ENCODE data around the gene SDHC.

Gene SDHC

DNA sequence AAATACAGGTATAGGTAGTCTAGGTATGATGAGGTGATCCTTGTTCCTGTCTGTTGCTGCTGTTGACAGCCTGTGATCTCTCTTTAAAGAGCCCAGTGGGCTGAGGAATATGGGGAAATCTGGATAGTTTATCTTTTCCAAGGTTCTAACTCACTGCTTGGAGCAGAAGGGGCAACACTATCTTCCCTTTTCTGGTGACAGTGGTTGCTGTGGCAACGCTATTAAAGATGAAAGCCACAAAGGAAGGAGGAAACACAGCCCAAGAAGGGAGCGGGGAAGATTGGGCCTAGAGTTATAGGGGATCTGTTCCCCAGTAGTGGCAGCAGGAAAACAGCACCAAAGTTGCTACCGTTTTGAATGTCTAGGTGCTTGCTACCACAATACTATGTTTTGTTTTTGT, 46.9 kb upstream of the SDHC start:
- no peak overlapping the region for H3K27ac ChIP-seq (ENCODE audit: low read length, poor library complexity, severe bottlenecking)
- no peak overlapping the region for H4K91ac ChIP-seq (ENCODE audit: low read length)
- H3K23ac ChIP-seq (ENCODE audit: low read length in 2 of 2) = no peak overlapping the region
- H3K9ac ChIP-seq (ENCODE audit: low read length) = no peak overlapping the region
- no peak overlapping the region for H2AFZ ChIP-seq (ENCODE audit: low read depth, low read length)
- peaks cover 5% of the 10 kb centered on the region for H3K4me1 ChIP-seq (ENCODE audit: control insufficient read depth, insufficient read depth, low read depth, low read length)
- H3K4me2 ChIP-seq (ENCODE audit: low read length, poor library complexity, severe bottlenecking) = no peak overlapping the region
- H3K4ac ChIP-seq (ENCODE audit: low read depth in 1 of 2, low read length in 2 of 2) = no peak overlapping the region
- no peak overlapping the region for H3K4me3 ChIP-seq (ENCODE audit: insufficient read depth in 1 of 2, low read depth in 1 of 2, low read length in 2 of 2)
- 94% methylated on average over 3 of the region's 3 CpGs for WGBS
- no peak overlapping the region for H2AK5ac ChIP-seq (ENCODE audit: low read length, severe bottlenecking)
- H2BK120ac ChIP-seq (ENCODE audit: low read depth, low read length) = no peak overlapping the region
- H3K27me3 ChIP-seq (ENCODE audit: control insufficient read depth in 1 of 2, insufficient read depth in 1 of 2, low read length in 2 of 2) = peaks cover 3 to 30% of the 10 kb centered on the region in 2 experiments
- no peak overlapping the region for H2BK5ac ChIP-seq (ENCODE audit: low read depth, low read length, poor library complexity, severe bottlenecking)
- H4K8ac ChIP-seq (ENCODE audit: low read length) = no peak overlapping the region
- no peak for DNase-seq
- no peak overlapping the region for H2BK15ac ChIP-seq (ENCODE audit: low read depth, poor library complexity, severe bottlenecking)
- no peak overlapping the region for H2BK12ac ChIP-seq (ENCODE audit: low read length in 2 of 2)
- no peaks in the 10 kb centered on the region for H3K36me3 ChIP-seq (ENCODE audit: control insufficient read depth in 1 of 2, insufficient read depth in 2 of 2, low read depth in 1 of 2, low read length in 2 of 2)
- H3K14ac ChIP-seq (ENCODE audit: low read length in 2 of 2) = no peak overlapping the region
- H3K9me3 ChIP-seq (ENCODE audit: control insufficient read depth, low read length) = no peaks in the 10 kb centered on the region
- no peaks in the 10 kb centered on the region for H3K79me1 ChIP-seq (replicated peaks; ENCODE audit: low read length, poor library complexity, severe bottlenecking)
- no peak overlapping the region for H3K18ac ChIP-seq (ENCODE audit: low read depth in 1 of 2, low read length in 2 of 2)

DNA sequence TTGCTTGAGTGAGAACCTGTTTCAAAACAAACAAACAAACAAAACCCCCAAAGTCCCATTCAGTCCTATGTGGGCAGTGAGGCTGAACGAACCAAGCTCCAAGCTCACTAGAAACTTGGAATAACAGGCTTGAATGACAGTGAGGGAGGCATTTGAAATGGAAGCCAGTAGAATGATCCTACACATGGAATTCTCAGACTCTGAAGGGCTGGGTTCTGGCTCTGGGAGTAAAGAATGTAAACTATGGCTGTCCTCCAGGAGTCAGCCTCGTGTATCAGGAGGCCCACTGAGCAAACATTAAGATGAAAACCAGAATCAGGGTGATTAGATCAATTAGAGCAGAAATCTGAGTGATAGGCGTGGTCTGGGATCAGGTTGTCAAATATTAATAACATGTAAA, 40.8 kb upstream of the SDHC start:
- WGBS = 55% methylated on average over 2 of the region's 3 CpGs
- Histone ChIP-seq H2BK12ac (ENCODE audit: low read length in 2 of 2) (no peak overlapping the region), H3K4ac (ENCODE audit: low read depth in 1 of 2, low read length in 2 of 2) (no peak overlapping the region), H3K18ac (ENCODE audit: low read depth in 1 of 2, low read length in 2 of 2) (no peak overlapping the region), H3K79me1 (replicated peaks; ENCODE audit: low read length, poor library complexity, severe bottlenecking) (no peaks in the 10 kb centered on the region), H3K27ac (ENCODE audit: low read length, poor library complexity, severe bottlenecking) (no peak overlapping the region), H3K4me1 (ENCODE audit: control insufficient read depth, insufficient read depth, low read depth, low read length) (no peaks in the 10 kb centered on the region), H4K8ac (ENCODE audit: low read length) (no peak overlapping the region), H2AK5ac (ENCODE audit: low read length, severe bottlenecking) (no peak overlapping the region), H3K36me3 (ENCODE audit: control insufficient read depth in 1 of 2, insufficient read depth in 2 of 2, low read depth in 1 of 2, low read length in 2 of 2) (no peaks in the 10 kb centered on the region), H2BK5ac (ENCODE audit: low read depth, low read length, poor library complexity, severe bottlenecking) (no peak overlapping the region), H3K4me3 (ENCODE audit: insufficient read depth in 1 of 2, low read depth in 1 of 2, low read length in 2 of 2) (no peak overlapping the region), H2AFZ (ENCODE audit: low read depth, low read length) (no peak overlapping the region), H3K9ac (ENCODE audit: low read length) (no peak overlapping the region), H4K91ac (ENCODE audit: low read length) (no peak overlapping the region), H3K14ac (ENCODE audit: low read length in 2 of 2) (no peak overlapping the region), H2BK120ac (ENCODE audit: low read depth, low read length) (no peak overlapping the region), H3K23ac (ENCODE audit: low read length in 2 of 2) (no peak overlapping the region), H3K9me3 (ENCODE audit: control insufficient read depth, low read length) (no peaks in the 10 kb centered on the region), H3K4me2 (ENCODE audit: low read length, poor library complexity, severe bottlenecking) (no peak overlapping the region), H3K27me3 (ENCODE audit: control insufficient read depth in 1 of 2, insufficient read depth in 1 of 2, low read length in 2 of 2) (peaks cover 17 to 43% of the 10 kb centered on the region in 2 experiments), H2BK15ac (ENCODE audit: low read depth, poor library complexity, severe bottlenecking) (no peak overlapping the region)
- no peak for DNase-seq

DNA sequence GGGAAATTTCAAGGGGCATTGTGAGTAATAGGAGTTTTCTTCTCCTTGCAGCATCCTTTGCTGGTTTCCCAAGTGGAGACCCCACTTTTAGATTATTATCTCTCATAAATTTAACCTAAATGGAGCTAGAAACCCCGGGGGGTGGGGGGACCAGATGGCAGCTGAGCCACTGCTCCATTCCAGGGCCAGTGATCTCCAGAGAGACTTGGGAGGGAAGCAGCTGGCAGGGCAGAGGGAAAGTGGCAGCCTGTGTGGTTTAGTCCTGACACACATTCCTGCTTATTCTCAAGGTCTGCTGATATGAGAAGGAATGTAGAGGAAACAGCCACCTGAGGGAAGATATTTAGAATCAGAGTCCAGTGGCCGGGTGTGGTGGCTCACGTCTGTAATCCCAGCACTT, 39.3 kb upstream of the SDHC start:
- no peak overlapping the region for H3K9ac ChIP-seq (ENCODE audit: low read length)
- H2BK5ac ChIP-seq (ENCODE audit: low read depth, low read length, poor library complexity, severe bottlenecking) = no peak overlapping the region
- H2AFZ ChIP-seq (ENCODE audit: low read depth, low read length) = no peak overlapping the region
- H3K4me3 ChIP-seq (ENCODE audit: insufficient read depth in 1 of 2, low read depth in 1 of 2, low read length in 2 of 2) = no peak overlapping the region
- no peak for DNase-seq
- H2BK12ac ChIP-seq (ENCODE audit: low read length in 2 of 2) = no peak overlapping the region
- H2AK5ac ChIP-seq (ENCODE audit: low read length, severe bottlenecking) = no peak overlapping the region
- H4K91ac ChIP-seq (ENCODE audit: low read length) = no peak overlapping the region
- no peaks in the 10 kb centered on the region for H3K36me3 ChIP-seq (ENCODE audit: control insufficient read depth in 1 of 2, insufficient read depth in 2 of 2, low read depth in 1 of 2, low read length in 2 of 2)
- H3K4me1 ChIP-seq (ENCODE audit: control insufficient read depth, insufficient read depth, low read depth, low read length) = no peaks in the 10 kb centered on the region
- no peak overlapping the region for H2BK120ac ChIP-seq (ENCODE audit: low read depth, low read length)
- no peak overlapping the region for H3K18ac ChIP-seq (ENCODE audit: low read depth in 1 of 2, low read length in 2 of 2)
- H3K14ac ChIP-seq (ENCODE audit: low read length in 2 of 2) = no peak overlapping the region
- H3K27ac ChIP-seq (ENCODE audit: low read length, poor library complexity, severe bottlenecking) = no peak overlapping the region
- peaks cover 22 to 43% of the 10 kb centered on the region in 2 experiments for H3K27me3 ChIP-seq (ENCODE audit: control insufficient read depth in 1 of 2, insufficient read depth in 1 of 2, low read length in 2 of 2)
- WGBS = 95% methylated on average over 1 of the region's 3 CpGs
- H4K8ac ChIP-seq (ENCODE audit: low read length) = no peak overlapping the region
- H3K9me3 ChIP-seq (ENCODE audit: control insufficient read depth, low read length) = no peaks in the 10 kb centered on the region
- no peak overlapping the region for H3K4me2 ChIP-seq (ENCODE audit: low read length, poor library complexity, severe bottlenecking)
- H3K23ac ChIP-seq (ENCODE audit: low read length in 2 of 2) = no peak overlapping the region
- H3K79me1 ChIP-seq (replicated peaks; ENCODE audit: low read length, poor library complexity, severe bottlenecking) = no peaks in the 10 kb centered on the region
- H2BK15ac ChIP-seq (ENCODE audit: low read depth, poor library complexity, severe bottlenecking) = no peak overlapping the region
- H3K4ac ChIP-seq (ENCODE audit: low read depth in 1 of 2, low read length in 2 of 2) = no peak overlapping the region

DNA sequence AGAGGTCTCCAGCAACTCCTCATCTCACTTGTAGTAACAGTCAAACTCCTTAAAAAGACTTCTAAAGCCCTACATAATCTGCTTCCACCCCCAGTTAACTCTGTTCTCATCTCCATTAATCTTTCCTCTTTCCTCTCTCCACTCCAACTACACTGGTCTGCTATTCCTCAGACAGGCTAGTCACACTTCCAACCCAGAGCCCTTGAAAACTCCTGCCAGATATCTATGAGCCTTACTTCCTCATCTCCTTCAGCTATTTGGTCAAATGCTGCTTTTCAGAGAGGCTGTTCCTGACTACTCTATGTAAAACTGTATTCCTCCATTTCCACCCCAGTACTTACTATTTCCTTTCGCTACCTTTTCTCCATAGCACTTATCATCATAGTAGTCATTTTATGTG, 31.2 kb upstream of the SDHC start:
- H3K36me3 ChIP-seq (ENCODE audit: control insufficient read depth in 1 of 2, insufficient read depth in 2 of 2, low read depth in 1 of 2, low read length in 2 of 2) = no peaks in the 10 kb centered on the region
- H2AFZ ChIP-seq (ENCODE audit: low read depth, low read length) = no peak overlapping the region
- H3K27ac ChIP-seq (ENCODE audit: low read length, poor library complexity, severe bottlenecking) = no peak overlapping the region
- no peak overlapping the region for H3K18ac ChIP-seq (ENCODE audit: low read depth in 1 of 2, low read length in 2 of 2)
- H3K23ac ChIP-seq (ENCODE audit: low read length in 2 of 2) = no peak overlapping the region
- H2BK120ac ChIP-seq (ENCODE audit: low read depth, low read length) = no peak overlapping the region
- H3K4me3 ChIP-seq (ENCODE audit: insufficient read depth in 1 of 2, low read depth in 1 of 2, low read length in 2 of 2) = no peak overlapping the region
- peaks cover 29 to 44% of the 10 kb centered on the region in 2 experiments for H3K27me3 ChIP-seq (ENCODE audit: control insufficient read depth in 1 of 2, insufficient read depth in 1 of 2, low read length in 2 of 2)
- WGBS = 100% methylated on average over 1 of the region's 1 CpG
- no peak for DNase-seq
- no peak overlapping the region for H2BK15ac ChIP-seq (ENCODE audit: low read depth, poor library complexity, severe bottlenecking)
- peaks cover 2% of the 10 kb centered on the region for H3K4me1 ChIP-seq (ENCODE audit: control insufficient read depth, insufficient read depth, low read depth, low read length)
- H3K9ac ChIP-seq (ENCODE audit: low read length) = no peak overlapping the region
- H2BK5ac ChIP-seq (ENCODE audit: low read depth, low read length, poor library complexity, severe bottlenecking) = no peak overlapping the region
- H4K91ac ChIP-seq (ENCODE audit: low read length) = no peak overlapping the region
- no peak overlapping the region for H4K8ac ChIP-seq (ENCODE audit: low read length)
- no peak overlapping the region for H3K4ac ChIP-seq (ENCODE audit: low read depth in 1 of 2, low read length in 2 of 2)
- no peak overlapping the region for H2AK5ac ChIP-seq (ENCODE audit: low read length, severe bottlenecking)
- H3K79me1 ChIP-seq (replicated peaks; ENCODE audit: low read length, poor library complexity, severe bottlenecking) = no peaks in the 10 kb centered on the region
- H2BK12ac ChIP-seq (ENCODE audit: low read length in 2 of 2) = no peak overlapping the region
- no peak overlapping the region for H3K14ac ChIP-seq (ENCODE audit: low read length in 2 of 2)
- H3K9me3 ChIP-seq (ENCODE audit: control insufficient read depth, low read length) = no peaks in the 10 kb centered on the region
- no peak overlapping the region for H3K4me2 ChIP-seq (ENCODE audit: low read length, poor library complexity, severe bottlenecking)

All from mesenchymal stem cell (in vitro differentiated cells and primary cell).